ENCODE data around the gene SLC25A26. TPM values are rescaled to one million over a fixed set of nuclear protein-coding genes. Genes with fewer than 3 reads are reported as not detected.

Gene SLC25A26
- polyA plus RNA-seq, 1 donor (not counting 4 experiments of a cell fraction or from before 2014, with no cell fraction given), result 25.2 TPM

GRCh38 chr3:66397745-66398144 lies 176.9 kb downstream of the SLC25A26 start:
- H3K79me2 ChIP-seq (ENCODE audit: control insufficient read depth, insufficient read depth, low read length), result no peaks in the 10 kb centered on the region
- no peaks in the 10 kb centered on the region for H3K27me3 ChIP-seq (ENCODE audit: control insufficient read depth, extremely low read depth, insufficient read depth, low read length)
- H4K20me1 ChIP-seq (ENCODE audit: control insufficient read depth, extremely low read depth, insufficient read depth, low read length), result no peaks in the 10 kb centered on the region
- dilution Hi-C loops (cut with MboI; ENCODE audit: extremely low pct_ligation_motif_present, low sequenced_read_pairs), result no loop called here
- no peak overlapping the region for H3K9ac ChIP-seq (ENCODE audit: control insufficient read depth, extremely low read depth, insufficient read depth, low read length)
- no peak overlapping the region for H2AFZ ChIP-seq (ENCODE audit: control insufficient read depth, low read length)
- FAIRE-seq (no peak), DNase-seq (ENCODE audit: low read depth, low spot score) (no peak)
- no peak overlapping the region for H3K4me3 ChIP-seq (ENCODE audit: control insufficient read depth in 2 of 3, extremely low read depth in 1 of 3, insufficient read depth in 2 of 3, low read depth in 1 of 3, low read length in 3 of 3)
- no peak for TF ChIP-seq EZH2 (IDR thresholded peaks at IDR 0.05; ENCODE audit: low read length)
- TF ChIP-seq, protein P1, sequence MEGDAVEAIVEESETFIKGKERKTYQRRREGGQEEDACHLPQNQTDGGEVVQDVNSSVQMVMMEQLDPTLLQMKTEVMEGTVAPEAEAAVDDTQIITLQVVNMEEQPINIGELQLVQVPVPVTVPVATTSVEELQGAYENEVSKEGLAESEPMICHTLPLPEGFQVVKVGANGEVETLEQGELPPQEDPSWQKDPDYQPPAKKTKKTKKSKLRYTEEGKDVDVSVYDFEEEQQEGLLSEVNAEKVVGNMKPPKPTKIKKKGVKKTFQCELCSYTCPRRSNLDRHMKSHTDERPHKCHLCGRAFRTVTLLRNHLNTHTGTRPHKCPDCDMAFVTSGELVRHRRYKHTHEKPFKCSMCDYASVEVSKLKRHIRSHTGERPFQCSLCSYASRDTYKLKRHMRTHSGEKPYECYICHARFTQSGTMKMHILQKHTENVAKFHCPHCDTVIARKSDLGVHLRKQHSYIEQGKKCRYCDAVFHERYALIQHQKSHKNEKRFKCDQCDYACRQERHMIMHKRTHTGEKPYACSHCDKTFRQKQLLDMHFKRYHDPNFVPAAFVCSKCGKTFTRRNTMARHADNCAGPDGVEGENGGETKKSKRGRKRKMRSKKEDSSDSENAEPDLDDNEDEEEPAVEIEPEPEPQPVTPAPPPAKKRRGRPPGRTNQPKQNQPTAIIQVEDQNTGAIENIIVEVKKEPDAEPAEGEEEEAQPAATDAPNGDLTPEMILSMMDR (optimal IDR thresholded peaks at IDR 0.05 in 1 of 3, IDR thresholded peaks at IDR 0.05 in 1 of 3, conservative IDR thresholded peaks at IDR 0.05 in 1 of 3; ENCODE audit: extremely low read depth in 1 of 3, insufficient read depth in 2 of 3, low read length in 3 of 3), result no peak
- H3K9me1 ChIP-seq (ENCODE audit: control insufficient read depth, extremely low read depth, insufficient read depth, low read length), result no peaks in the 10 kb centered on the region
- H3K4me2 ChIP-seq (ENCODE audit: control insufficient read depth, extremely low read depth, insufficient read depth, low read depth, low read length), result no peak overlapping the region
- no peaks in the 10 kb centered on the region for H3K9me3 ChIP-seq (ENCODE audit: control insufficient read depth, low read depth, low read length)
- peaks cover 14% of the 10 kb centered on the region for H3K4me1 ChIP-seq (ENCODE audit: control insufficient read depth, extremely low read depth, insufficient read depth, low read length)
- H3K36me3 ChIP-seq (ENCODE audit: control insufficient read depth in 2 of 2, extremely low read depth in 1 of 2, insufficient read depth in 2 of 2, low read length in 2 of 2), result peaks cover 4 to 24% of the 10 kb centered on the region in 2 experiments
- H3K27ac ChIP-seq (ENCODE audit: control insufficient read depth, insufficient read depth, low read length), result peak overlapping the region; percentile 62

DNA sequence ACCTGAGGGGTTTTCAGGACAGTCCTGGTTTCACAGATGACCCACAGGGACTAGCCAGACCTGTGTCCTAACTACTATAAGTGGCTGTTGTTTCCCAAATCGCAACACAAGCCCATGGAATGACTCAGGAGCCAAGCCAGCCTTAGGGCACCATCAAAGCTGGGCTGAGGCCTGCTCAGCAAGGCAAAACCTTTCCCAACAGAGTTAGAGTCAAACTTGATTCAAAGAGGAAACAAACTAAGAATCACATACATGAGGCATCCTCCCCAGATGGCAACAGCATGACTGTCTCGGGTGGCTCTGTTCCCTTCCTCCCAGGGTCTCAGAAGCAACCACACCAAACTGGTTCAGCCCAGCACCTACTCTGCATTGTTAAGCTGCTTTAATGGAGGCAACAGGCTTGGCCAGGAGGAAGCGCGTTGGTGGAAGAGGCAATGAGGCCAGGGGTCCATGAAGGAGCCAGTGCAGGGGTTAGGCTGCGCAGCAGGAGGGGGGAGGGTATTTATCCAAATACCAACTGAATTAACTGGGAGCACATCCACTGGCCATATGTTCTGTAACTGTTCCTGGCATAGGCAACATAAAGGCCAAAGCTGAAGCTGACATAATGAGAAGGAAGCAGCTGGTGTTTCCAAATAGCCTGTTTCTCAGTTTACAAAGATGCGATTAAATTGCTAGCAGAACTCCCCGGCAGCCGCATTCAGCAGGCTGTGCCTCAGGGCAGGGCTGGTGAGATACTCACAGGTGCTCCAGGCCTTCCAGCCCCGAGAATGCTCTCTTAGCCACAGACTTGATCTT lies 177.6 kb downstream of the SLC25A26 start:
- Histone ChIP-seq H3K9me1 (ENCODE audit: control insufficient read depth, extremely low read depth, insufficient read depth, low read length) (no peaks in the 10 kb centered on the region), H3K4me3 (ENCODE audit: control insufficient read depth in 2 of 3, extremely low read depth in 1 of 3, insufficient read depth in 2 of 3, low read depth in 1 of 3, low read length in 3 of 3) (no peak overlapping the region), H3K9me3 (ENCODE audit: control insufficient read depth, low read depth, low read length) (no peaks in the 10 kb centered on the region), H3K36me3 (ENCODE audit: control insufficient read depth in 2 of 2, extremely low read depth in 1 of 2, insufficient read depth in 2 of 2, low read length in 2 of 2) (peaks cover 4 to 24% of the 10 kb centered on the region in 2 experiments), H3K27me3 (ENCODE audit: control insufficient read depth, extremely low read depth, insufficient read depth, low read length) (no peaks in the 10 kb centered on the region), H2AFZ (ENCODE audit: control insufficient read depth, low read length) (no peak overlapping the region), H3K79me2 (ENCODE audit: control insufficient read depth, insufficient read depth, low read length) (no peaks in the 10 kb centered on the region), H3K9ac (ENCODE audit: control insufficient read depth, extremely low read depth, insufficient read depth, low read length) (no peak overlapping the region), H3K4me1 (ENCODE audit: control insufficient read depth, extremely low read depth, insufficient read depth, low read length) (peaks cover 14% of the 10 kb centered on the region), H3K27ac (ENCODE audit: control insufficient read depth, insufficient read depth, low read length) (peak overlapping the region; percentile 62), H4K20me1 (ENCODE audit: control insufficient read depth, extremely low read depth, insufficient read depth, low read length) (no peaks in the 10 kb centered on the region), H3K4me2 (ENCODE audit: control insufficient read depth, extremely low read depth, insufficient read depth, low read depth, low read length) (no peak overlapping the region)
- DNase-seq (ENCODE audit: low read depth, low spot score) (no peak), FAIRE-seq (no peak)
- dilution Hi-C loops (cut with MboI; ENCODE audit: extremely low pct_ligation_motif_present, low sequenced_read_pairs), result no loop called here
- TF ChIP-seq, protein P1 (optimal IDR thresholded peaks at IDR 0.05 in 1 of 3, IDR thresholded peaks at IDR 0.05 in 1 of 3, conservative IDR thresholded peaks at IDR 0.05 in 1 of 3; ENCODE audit: extremely low read depth in 1 of 3, insufficient read depth in 2 of 3, low read length in 3 of 3), result no peak
- TF ChIP-seq EZH2 (IDR thresholded peaks at IDR 0.05; ENCODE audit: low read length), result no peak
